A172 (cell line): ENCODE results near the gene ALOX5AP. TPM values are rescaled to one million over a fixed set of nuclear protein-coding genes. Genes with fewer than 3 reads are reported as not detected.

Experiments used
- DNase-seq: peaks from one replicate; pipeline ENCODE4 v3.0.0-alpha.2; 2015; ENCODE audit warnings: low spot score
- total RNA-seq: library from RNA; depleted of rRNA; stranded (reverse); fragments of >200 nt; shearing (Covaris generic); gene quantifications from 2 replicates; pipeline ENCODE4 v1.2.3, GENCODE V29; 2014

ALOX5AP gene
- total RNA-seq, 1 experiment from 2014 or later = not detected

DNA sequence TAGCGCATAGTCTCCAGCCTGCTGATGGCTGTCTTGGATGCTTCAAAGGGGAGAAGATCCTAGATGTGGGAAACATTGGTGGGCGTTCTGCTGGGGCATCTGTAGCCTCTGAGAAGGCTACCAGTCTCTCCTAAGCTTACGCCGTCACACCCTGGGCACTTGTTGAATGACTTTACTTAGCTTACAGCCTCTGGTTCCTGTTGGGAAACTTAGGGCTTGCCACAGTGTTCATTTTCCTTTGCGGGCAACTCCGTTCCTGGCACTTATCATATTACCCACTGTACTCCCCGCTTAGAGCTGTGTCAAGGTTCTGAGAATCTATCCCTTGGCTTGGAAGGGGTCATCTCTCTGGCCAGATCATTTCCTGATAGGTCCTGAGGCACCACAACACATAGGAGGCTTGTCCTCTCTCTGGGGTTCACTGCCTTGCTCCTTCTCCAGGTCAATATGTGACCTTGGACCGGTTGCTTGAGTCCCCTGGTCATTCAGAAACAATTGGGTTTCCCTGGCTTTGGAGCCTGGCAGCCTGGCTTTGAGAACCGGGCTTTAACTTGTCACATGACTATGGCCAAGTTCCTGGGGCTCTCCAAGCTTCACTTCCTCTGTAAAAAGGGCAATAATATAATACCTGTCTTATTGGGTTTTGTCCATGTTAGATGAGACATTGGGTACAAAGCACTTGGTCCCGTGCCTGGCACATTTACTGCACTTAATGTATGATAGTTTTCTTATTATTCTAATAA, 20.5 kb upstream of the ALOX5AP start:
- DNase-seq = no peak

DNA sequence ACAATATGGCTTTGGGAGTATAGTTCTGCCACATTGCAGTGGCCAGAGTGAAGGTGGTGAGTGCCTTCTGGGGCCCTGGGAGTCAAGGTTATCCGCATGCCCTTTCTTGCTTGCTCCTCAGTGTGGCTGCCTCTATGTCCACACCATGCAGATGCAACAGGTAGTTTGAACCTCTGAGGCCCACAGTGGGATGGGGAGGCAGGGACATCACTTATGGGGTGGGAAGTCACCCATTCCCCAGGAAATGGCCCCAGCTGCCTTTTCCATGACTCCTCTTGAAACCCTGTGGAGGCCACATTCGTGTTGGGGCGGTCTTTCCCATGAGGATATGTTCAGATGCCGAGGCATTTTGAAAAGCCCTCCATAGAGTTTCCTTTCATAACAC, 20.0 kb upstream of the ALOX5AP start:
- no peak for DNase-seq

DNA sequence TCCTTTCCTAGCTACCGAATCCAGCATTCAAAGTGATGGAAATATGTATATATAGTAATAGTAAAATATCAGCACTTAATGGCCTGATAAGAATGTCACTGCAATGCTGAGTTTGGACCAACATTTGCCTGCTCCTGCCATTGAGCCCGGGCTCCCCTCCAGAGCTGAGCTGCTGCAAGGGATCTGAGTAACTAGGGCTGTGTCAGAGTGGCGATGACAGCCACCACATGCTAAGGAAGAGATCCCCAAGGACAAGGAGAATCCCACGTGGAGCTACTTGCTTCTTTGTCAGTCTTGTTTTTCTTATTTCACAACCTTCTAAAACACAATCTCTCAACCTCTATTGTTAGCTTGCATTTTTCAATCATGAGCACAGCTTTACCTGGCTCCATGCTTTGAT, 19.5 kb upstream of the ALOX5AP start:
- DNase-seq = no peak

DNA sequence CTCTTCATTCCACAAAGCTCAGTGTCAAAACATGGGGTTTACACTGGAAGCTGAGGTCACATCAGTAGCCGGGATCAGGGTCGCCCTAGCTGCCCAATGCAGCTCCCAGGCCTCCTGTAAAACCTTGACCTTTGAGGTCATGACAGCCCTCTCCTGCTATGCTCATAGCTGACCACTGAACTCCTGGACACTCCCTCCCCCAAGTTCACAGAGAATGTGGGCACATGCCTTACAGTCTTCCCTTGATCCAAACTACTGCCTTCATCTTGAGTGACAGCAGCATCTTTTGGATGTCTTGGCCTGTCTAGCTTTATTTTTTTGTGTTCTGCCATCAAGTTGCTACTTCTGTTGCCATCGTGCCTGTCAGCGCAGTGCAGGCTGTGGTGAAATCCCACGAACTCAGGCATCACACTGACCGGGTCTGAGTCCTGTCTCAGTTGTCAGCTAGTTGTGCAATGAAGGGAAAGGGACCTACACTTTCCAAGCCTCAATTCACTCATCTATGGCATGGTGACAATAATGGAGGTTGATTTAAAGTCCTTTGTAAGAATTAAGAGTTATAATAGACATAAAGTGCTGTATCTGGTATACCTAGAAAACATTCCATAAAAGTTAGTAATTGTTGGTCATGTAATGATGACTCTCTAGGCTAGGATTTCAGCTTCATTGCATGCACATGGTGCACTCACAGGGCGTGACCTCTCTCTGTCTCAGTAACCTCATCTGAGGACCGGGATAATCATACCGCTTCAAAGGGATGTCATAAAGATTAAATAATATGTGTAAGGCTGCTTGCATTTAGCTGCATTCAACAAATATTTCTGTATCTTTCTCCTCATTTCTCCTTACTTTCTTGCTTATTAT, 16.4 kb upstream of the ALOX5AP start:
- peak; percentile 83 for DNase-seq

DNA sequence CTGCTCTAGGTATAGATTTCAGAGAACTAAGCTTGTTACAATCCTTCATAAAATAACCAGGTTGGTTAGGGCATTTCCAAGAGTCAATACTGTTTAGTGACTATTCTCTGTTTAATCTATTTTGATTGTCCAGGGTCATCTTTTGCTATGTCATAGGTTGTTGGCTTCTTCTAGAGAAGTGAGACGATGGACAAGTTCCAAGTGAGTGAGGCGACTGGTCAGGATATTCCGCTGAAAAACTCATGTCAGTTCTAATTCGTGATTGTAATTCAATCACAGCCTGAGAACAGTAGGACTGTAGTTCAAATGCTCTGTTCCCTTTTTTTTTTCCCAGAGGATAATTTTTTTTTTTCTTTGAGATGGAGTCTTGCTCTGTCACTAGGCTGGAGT, 15.8 kb upstream of the ALOX5AP start:
- no peak for DNase-seq

DNA sequence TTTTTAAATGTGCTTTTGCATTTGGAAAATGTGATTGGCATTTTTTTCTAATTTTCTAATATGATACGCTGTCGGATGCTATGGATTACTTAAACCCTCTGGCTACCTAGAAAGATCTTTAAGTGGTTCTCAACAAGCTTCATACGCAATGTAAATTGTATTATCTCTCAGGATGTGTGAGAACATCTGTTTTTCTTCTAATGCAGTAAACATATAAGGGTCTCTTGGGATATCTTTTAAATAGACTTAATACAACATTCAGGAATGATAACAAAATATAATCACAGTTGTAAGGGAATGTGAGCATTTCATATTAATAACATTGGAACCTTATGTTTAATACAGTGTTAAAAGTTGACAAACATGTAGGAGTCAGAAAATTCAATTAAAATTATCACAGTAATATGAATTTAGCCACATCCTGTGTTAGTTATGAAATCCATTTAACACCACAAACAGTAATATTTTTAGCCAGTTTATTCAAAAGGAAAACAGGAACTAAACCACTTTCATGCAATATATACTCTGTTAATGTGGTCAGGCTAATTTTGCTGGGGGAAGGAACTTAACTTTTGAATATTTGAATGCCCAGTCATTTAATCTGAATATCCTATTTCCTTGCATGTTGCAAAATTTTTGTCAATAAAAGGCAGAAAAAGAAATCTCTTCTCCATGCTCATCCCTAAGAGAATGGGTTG, 15.0 kb upstream of the ALOX5AP start:
- DNase-seq = no peak

DNA sequence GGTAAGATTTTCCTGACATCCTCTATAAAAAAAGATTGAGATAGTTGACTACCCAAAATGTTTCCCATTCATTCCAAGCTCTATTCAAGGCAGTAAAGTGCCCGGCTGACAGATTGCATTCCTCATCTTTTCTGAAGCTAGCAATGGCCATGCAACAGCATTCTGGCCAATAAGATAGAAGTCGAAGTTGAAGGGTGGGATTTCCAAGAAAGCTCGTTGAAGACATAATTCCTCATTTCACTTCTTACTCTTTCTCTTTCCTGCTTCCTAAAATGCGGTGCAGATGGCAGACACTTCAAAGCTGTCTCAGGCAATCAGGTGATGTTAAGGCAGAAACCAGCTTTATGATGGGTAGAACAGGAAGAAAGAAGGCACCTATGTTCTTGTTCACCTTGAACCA, 13.4 kb upstream of the ALOX5AP start:
- DNase-seq = no peak

DNA sequence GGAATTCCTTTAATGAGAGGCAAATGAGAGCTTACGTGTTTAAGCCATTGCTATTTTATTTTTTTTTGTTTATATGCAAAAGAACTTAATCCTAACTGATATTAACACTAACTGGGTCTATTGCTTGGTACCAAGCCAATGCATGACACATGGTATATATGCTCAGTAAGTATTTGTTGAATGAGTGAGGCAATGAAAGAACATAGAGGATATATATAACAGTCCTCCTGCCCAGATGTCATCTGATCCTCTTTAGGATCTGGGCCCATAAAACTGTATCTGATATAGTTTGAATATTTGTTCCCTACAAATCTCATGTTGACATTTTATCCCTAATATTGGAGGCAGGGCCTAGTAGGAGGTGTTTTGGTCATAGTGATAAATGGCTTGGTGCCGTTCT, 13.0 kb upstream of the ALOX5AP start:
- DNase-seq = no peak

DNA sequence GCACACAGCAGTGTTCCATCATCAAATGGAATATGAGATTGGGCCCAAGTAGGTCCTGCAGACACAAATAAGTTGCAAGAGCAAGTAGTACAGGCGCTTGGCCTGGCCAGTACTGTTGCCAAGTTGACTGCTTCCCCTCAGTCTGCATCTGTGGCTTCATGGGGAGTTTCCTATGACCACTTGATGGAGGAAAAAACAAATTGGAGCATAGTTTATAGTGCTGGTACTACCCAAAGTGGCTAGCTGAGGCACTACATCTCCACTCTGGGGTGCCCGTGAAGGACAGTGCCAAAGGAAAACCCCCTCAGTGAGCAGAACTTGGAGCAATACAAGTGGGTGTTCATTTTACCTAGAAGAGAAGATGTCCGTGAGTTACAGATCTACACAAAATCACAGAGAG, 10.6 kb upstream of the ALOX5AP start:
- DNase-seq = no peak

DNA sequence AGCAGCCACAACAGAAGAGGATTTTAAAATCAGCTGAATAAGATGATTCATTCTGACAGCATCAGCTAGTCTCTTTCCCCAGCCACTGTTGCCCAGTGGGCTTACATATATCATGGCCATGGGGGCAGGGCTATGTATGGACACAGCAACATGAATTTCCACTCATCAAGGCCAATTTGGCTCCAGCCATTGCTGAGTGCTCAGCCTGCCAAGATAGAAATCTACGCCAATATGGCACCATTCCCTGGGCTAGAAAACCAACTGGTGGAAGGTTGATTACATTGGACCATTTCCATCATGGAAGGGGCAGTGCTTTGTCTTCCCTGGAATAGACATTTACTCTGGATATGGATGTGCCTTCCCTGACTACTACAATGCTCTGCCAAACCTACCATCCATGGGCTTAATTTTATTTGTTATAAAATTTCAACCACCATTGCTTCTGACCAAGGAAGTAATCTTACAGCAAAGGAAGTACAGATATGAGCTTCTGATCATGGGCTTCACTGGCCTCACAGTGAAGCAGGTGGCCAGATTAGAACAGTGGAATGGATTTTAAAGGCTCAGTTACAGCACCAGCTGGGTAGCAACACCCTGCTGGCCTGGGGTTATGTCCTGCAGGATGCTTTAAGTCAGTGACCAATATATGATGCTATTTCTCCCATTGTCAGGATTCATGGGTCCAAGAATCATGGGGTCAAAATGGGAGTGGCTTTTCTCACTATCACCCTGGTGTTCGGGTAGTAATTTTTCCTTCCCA, 9.8 kb upstream of the ALOX5AP start:
- no peak for DNase-seq

DNA sequence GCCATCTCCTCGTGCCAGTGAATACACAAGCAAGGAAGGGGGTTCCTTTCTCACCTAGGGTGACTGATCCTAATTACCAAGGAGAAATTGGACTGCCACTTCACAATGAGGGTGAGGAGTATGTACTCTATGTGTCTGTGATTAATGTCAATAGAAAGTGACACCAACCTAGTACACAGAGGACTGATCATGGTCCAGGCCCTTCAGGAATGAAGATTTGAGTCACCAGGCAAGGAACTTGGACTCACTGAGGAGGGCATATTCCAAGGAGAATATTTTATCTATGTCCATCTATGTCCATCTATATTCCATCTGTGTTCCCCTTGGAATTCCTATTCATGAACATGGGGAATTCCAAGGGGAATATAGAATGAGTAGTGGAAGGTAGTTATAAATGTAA, 9.2 kb upstream of the ALOX5AP start:
- no peak for DNase-seq

DNA sequence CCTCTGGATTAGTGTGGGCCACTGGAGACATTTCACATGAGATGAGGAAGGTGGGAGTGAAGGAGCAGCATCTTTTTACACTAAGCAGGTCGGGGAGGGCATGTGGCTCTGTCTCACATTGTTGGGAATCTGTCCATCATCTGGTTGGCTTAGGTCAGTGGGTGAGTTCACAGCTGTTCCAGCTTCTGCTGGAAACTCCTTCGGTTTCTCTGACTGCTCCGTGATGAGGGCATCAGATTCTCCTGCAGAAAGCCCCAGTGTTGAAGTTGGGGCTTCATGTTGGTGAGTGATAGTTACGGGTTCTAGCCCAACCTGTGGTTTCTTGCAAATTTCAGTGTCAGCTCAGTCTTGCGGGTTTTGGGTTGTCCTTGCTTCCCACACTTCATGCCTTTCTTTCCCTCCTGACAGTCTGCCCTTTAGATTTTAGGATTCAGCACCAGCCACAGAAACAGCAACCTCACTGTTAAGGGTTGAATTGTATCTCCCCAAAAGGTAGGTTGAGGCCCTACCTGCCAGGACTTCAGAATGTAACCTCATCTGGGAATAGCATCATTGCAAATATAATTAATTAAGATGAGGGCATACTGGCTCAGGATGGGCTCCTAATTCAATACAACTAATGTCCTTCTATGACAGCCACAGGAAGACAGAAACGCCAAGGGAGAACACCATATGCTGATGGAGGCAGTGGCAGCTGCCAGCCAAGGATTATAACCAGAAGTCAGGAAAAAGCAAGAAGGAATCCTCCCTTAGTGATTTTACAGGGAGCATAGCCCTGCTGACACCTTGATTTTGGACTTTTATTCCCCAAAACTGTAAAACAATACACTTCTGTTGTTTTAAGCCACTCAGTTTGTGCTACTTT, 7.6 kb upstream of the ALOX5AP start:
- DNase-seq = no peak

DNA sequence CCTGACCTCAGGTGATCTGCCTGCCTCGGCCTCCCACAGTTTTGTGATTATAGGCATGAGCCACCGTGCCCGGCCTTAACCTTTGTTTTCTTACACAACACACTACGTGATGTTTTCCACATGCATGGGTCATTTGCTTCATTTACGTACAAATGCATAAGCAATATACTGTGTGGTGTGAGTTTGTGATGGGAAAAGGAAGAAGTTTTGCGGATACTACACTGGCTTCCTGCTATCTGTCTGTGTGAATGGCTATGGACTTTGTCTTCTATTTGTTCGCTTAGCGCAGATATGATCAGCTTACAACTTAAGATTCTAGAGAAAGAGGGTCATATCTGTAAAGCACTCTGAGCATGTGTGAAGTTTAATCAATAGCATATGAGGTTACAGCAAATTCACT, 5.5 kb upstream of the ALOX5AP start:
- DNase-seq = no peak

DNA sequence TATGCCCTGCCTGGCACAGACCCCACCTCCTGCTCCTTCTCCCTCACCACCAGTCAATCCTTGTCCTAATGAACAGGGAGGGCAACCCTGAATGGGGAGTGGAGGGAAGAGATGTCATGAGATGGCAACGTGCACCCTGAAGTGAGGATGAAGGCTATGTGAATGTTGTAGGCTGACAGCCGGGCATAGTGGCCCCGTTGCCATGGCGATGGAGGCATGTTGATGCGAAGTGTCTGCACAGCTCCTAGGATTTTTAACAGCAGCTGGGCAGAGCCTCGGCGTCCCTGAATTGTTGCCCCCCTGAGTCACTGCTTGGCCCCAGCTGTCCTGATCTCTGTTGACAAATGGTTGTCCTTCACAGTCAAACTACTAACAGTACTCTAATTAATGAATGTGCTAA, 4.8 kb upstream of the ALOX5AP start:
- no peak for DNase-seq

DNA sequence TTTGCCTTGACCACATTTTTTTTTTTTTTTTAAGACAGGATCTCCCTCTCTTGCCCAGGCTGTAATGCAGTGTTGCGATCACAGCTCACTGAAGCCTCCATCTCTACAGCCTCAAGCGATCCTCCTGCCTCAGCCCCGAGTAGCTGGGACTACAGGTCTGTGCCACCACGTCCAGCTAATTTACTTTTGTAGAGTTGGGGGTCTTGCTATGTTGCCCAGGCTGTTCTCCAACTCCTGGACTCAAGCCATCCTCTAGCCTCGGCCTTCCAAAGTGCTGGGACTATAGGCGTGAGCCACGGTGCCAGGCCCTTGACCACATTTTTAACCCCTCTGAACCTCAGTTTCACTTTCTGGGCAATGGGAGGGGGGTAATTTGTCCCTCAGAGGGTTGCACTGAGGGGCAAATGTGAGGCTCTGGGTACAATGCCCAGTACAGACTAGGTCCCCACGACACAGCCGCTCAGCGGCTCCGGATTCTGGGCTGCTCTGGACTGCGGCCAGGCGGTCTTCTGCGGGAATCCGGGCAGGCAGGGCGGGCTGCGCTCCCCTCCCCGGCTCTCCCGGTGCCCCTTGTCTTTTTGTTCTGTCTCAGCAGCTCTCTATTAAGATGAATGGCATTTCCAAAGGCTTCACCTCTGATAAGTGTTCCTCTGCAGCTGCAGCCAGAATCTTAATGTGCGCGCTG, 3.8 kb upstream of the ALOX5AP start:
- no peak for DNase-seq

DNA sequence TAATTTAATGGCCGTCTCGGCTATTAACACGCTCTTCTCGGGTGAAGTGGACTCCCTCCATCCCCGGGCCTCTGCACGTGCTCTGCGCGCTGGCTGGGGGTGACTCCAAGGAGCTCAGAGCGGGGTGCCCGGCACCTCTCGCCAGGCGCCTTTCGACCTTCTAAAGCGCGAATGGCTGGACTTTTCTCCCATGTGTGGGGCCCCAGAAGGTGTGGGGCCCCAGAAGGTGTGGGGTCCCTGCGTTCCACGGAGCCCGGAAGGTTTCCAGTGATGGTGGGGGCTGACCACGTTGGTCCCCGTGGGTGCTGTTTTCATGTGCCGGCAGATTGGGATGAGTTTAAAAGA, 3.3 kb upstream of the ALOX5AP start:
- no peak for DNase-seq

DNA sequence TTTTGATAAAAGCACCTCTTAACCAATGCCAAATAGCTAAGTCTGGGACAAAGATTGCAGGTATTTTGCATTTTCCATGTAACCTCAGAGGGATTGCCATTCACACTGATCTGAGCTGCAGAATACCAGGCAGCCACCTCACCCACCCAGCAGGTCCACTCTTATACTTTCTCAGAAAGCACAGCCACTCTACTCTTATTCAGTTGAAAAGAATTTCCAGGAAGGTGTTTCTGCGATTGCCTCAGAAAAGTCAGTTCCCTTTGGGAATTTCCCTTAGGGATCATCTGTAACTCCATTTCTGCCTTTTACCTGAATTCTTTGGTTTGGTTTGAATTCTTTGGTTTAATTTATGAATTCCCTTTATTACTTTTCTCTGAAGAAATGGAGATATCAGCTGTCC, 904 bp upstream of the ALOX5AP start:
- peak; percentile 61 for DNase-seq

DNA sequence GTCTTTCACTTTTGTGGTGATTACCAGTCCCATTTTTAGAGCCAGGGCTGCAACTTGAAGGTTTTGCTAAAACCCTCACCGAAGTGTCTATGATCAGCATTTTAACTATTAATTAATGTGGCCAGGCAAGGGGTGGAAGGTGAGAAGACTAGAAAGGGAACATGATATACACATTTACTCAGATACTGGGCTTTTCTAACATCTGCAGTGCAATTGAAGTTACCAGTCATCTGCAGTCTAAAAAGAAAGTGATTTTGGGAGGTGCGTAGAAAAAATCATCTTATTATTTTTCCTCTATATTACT, 481 bp downstream of the ALOX5AP start:
- no peak for DNase-seq

DNA sequence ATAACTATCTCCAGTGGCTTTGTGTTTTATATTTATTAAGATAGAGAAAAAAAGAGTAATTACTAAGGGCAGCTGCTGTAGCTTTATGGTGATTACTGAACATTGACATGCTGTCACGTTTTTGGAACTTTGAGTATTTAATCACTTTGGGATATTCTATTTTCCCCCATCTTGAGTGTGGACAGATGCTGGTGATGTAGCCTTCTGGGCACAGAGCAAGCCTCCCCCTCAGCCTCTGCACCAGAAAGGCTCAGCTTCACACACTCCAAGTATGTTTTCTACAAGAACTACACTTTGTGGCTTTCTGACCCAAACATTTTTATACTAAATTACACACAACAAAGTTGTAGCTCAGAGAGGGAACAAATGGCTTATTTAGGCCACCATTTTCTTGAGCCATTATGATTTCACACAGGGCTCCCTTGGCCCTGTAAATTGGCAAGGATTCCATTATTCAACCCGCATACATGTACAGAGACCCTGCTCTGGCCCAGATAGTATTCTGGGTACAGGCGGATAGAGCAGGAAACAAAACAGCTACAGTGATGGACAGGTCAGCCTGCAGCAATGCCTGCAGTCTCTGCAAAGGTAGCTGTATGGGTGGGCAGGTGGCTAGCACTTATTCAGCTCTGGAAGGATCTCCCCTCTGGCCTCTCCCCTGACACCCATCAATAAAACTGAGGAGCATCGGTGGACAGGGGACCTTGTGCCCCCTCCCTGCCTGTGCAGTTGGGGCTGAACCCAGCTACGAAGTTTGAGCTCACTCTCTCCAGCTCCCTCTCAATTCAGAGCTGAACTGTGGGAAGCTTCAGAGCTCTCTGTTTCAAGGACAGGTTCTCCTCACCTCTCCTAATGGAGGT, 1.3 kb downstream of the ALOX5AP start:
- no peak for DNase-seq
